H1 (cell line): ENCODE measurements around the gene DNM1L. TPM values are rescaled to one million over a fixed set of nuclear protein-coding genes. Genes with fewer than 3 reads are reported as not detected.

Source experiments
- CTCF ChIA-PET: fragments of 300-600 bp; sonication (Branson Sonifier 250); formaldehyde crosslinking; loops from one replicate; lab custom pipeline; 2021; ENCODE audit not compliant: partially characterized antibody; lab: Charles Lee
- POLR2A ChIA-PET: fragments of 300-600 bp; sonication (Branson Sonifier 250); formaldehyde crosslinking; loops from one replicate; lab custom pipeline; 2021; ENCODE audit warnings: inconsistent platforms; ENCODE audit not compliant: partially characterized antibody; lab: Charles Lee
- DNase-seq, 2 experiments: peaks; one replicate each; pipeline versions ENCODE4 v3.0.0 to v3.0.0-alpha.2; 2010 to 2022; ENCODE audit warnings: low spot score in 2 of 2, low read depth in 1 of 2, mixed read lengths in 1 of 2
- FAIRE-seq: peaks from 2 replicates; lab custom pipeline; 2011; peaks lifted over from hg19 to GRCh38; lab: Jason Lieb, UNC
- H2AFZ ChIP-seq: 2 replicates; pipeline ENCODE4 v1.8.1; 2012; ENCODE audit warnings: low read length, inconsistent platforms
- H2AK5ac ChIP-seq: 2 replicates; pipeline ENCODE4 v1.6.1; 2013; ENCODE audit warnings: low read depth, low read length
- H2BK120ac ChIP-seq: replicated peaks from 2 replicates; pipeline ENCODE3; 2013; ENCODE audit warnings: low read depth, low read length, inconsistent platforms
- H2BK12ac ChIP-seq: 2 replicates; pipeline ENCODE4 v1.6.1; 2013; ENCODE audit warnings: low read depth, low read length
- H2BK15ac ChIP-seq: 2 replicates; pipeline ENCODE4 v1.6.1; 2013; ENCODE audit warnings: low read length
- H2BK20ac ChIP-seq: 2 replicates; pipeline ENCODE4 v1.6.1; 2013; ENCODE audit warnings: low read length
- H2BK5ac ChIP-seq: 2 replicates; pipeline ENCODE4 v1.6.1; 2013; ENCODE audit warnings: low read depth, low read length
- H3K14ac ChIP-seq: 2 replicates; pipeline ENCODE4 v1.6.1; 2013; ENCODE audit warnings: inconsistent platforms; ENCODE audit not compliant: insufficient read length
- H3K18ac ChIP-seq: 2 replicates; pipeline ENCODE4 v1.6.1; 2013; ENCODE audit warnings: low read length; ENCODE audit errors: extremely low read depth
- H3K23ac ChIP-seq: 2 replicates; pipeline ENCODE4 v1.6.1; 2013; ENCODE audit warnings: inconsistent platforms; ENCODE audit not compliant: insufficient read length
- H3K23me2 ChIP-seq: 2 replicates; pipeline ENCODE4 v1.6.1; 2013; ENCODE audit warnings: low read depth, low read length
- H3K27ac ChIP-seq: 2 replicates; pipeline ENCODE4 v1.6.1; 2011; ENCODE audit warnings: low read depth, low read length, inconsistent platforms
- H3K27me3 ChIP-seq, 4 experiments: replicated peaks in 1 of 4; 1 replicate in 1 of 4; 2 replicates in 3 of 4; pipeline versions ENCODE4 v1.6.1 to v1.8.1; 2011 to 2013; ENCODE audit warnings: low read length in 3 of 4, mild to moderate bottlenecking in 3 of 4, inconsistent platforms in 2 of 4, mixed read lengths in 2 of 4, moderate library complexity in 1 of 4; ENCODE audit not compliant: control insufficient read depth in 3 of 4, insufficient read depth in 3 of 4; ENCODE audit errors: extremely low read depth in 1 of 4
- H3K36me3 ChIP-seq, 4 experiments: 2 replicates each; pipeline versions ENCODE4 v1.6.1 to v1.8.1; 2011 to 2013; ENCODE audit warnings: mild to moderate bottlenecking in 4 of 4, low read length in 3 of 4, moderate library complexity in 2 of 4, control low read depth in 1 of 4, inconsistent platforms in 1 of 4; ENCODE audit not compliant: insufficient read depth in 4 of 4, control insufficient read depth in 2 of 4
- H3K4ac ChIP-seq: replicated peaks from 2 replicates; pipeline ENCODE3; 2013; ENCODE audit warnings: low read length, low read depth, mixed read lengths, inconsistent platforms; ENCODE audit not compliant: insufficient read length
- H3K4me1 ChIP-seq, 4 experiments: replicated peaks in 1 of 4; 1 replicate in 1 of 4; 2 replicates in 3 of 4; pipeline versions ENCODE4 v1.6.1 to v1.8.1; 2011 to 2013; ENCODE audit warnings: low read length in 3 of 4, inconsistent platforms in 2 of 4, mixed read lengths in 1 of 4; ENCODE audit not compliant: insufficient read depth in 4 of 4, control insufficient read depth in 3 of 4
- H3K4me2 ChIP-seq, 2 experiments: 2 replicates each; pipeline versions ENCODE4 v1.6.1 to v1.8.1; 2011 to 2013; ENCODE audit warnings: low read depth in 2 of 2, low read length in 2 of 2, control low read depth in 1 of 2, inconsistent platforms in 1 of 2, mild to moderate bottlenecking in 1 of 2; ENCODE audit not compliant: insufficient read depth in 1 of 2
- H3K4me3 ChIP-seq, 4 experiments: fragments of 200-600, 300-600 bp in 1 of 4; sonication (generic), shearing (Covaris generic), sonication (Bioruptor Twin) in 1 of 4; 2 replicates each; pipeline versions ENCODE4 v1.5.1 to v1.8.1; 2011 to 2016; ENCODE audit warnings: low read length in 4 of 4, low read depth in 3 of 4, control low read depth in 2 of 4, inconsistent platforms in 2 of 4, mild to moderate bottlenecking in 2 of 4, mixed read lengths in 1 of 4, moderate library complexity in 1 of 4; ENCODE audit not compliant: insufficient read depth in 2 of 4; ENCODE audit errors: extremely low read depth in 1 of 4
- H3K56ac ChIP-seq: replicated peaks from 2 replicates; pipeline ENCODE3; 2013; ENCODE audit warnings: low read depth, mild to moderate bottlenecking, mixed read lengths, low read length, inconsistent platforms; ENCODE audit not compliant: insufficient read length
- H3K79me1 ChIP-seq: 2 replicates; pipeline ENCODE4 v1.6.1; 2013; ENCODE audit warnings: low read depth, low read length, control low read depth
- H3K79me2 ChIP-seq, 2 experiments: 2 replicates each; pipeline versions ENCODE4 v1.6.1 to v1.8.1; 2012 to 2013; ENCODE audit warnings: low read length in 2 of 2, mild to moderate bottlenecking in 2 of 2, inconsistent platforms in 1 of 2; ENCODE audit not compliant: insufficient read depth in 2 of 2, control insufficient read depth in 1 of 2
- H3K9ac ChIP-seq, 4 experiments: replicated peaks in 1 of 4; 1 replicate in 1 of 4; 2 replicates in 3 of 4; pipeline versions ENCODE4 v1.6.1 to v1.8.1; 2011 to 2013; ENCODE audit warnings: low read depth in 3 of 4, low read length in 3 of 4, control low read depth in 2 of 4, mild to moderate bottlenecking in 2 of 4, moderate library complexity in 2 of 4, inconsistent platforms in 1 of 4; ENCODE audit errors: extremely low read depth in 1 of 4
- H3K9me3 ChIP-seq, 2 experiments: 2 replicates each; pipeline versions ENCODE4 v1.6.1 to v1.8.1; 2012 to 2013; ENCODE audit warnings: mild to moderate bottlenecking in 2 of 2, moderate library complexity in 2 of 2, control low read depth in 1 of 2, inconsistent platforms in 1 of 2, low read depth in 1 of 2, low read length in 1 of 2, mixed read lengths in 1 of 2; ENCODE audit not compliant: insufficient read depth in 2 of 2
- H4K20me1 ChIP-seq, 2 experiments: replicated peaks in 1 of 2; 2 replicates each; pipeline versions ENCODE3 to v1.8.1; 2011 to 2013; ENCODE audit warnings: inconsistent platforms in 2 of 2, low read length in 2 of 2, mild to moderate bottlenecking in 1 of 2; ENCODE audit not compliant: insufficient read depth in 2 of 2, control insufficient read depth in 1 of 2
- H4K5ac ChIP-seq: 2 replicates; pipeline ENCODE4 v1.6.1; 2013; ENCODE audit warnings: low read length, low read depth, mixed read lengths, inconsistent platforms; ENCODE audit not compliant: insufficient read length
- H4K8ac ChIP-seq: 2 replicates; pipeline ENCODE4 v1.8.0; 2013; ENCODE audit warnings: mild to moderate bottlenecking, moderate library complexity, low read length, inconsistent platforms; ENCODE audit not compliant: insufficient read depth; ENCODE audit errors: extremely low read depth
- H4K91ac ChIP-seq: replicated peaks from 2 replicates; pipeline ENCODE3; 2013; ENCODE audit warnings: low read length, mixed read lengths, inconsistent platforms; ENCODE audit not compliant: insufficient read length
- BCL11A ChIP-seq, 2 experiments: IDR thresholded peaks; one replicate each; pipeline ENCODE4 v1.6.1; 2011; ENCODE audit warnings: low read depth in 2 of 2, low read length in 2 of 2, mild to moderate bottlenecking in 2 of 2
- CTBP2 ChIP-seq: IDR thresholded peaks from 2 replicates; pipeline ENCODE4 v1.7.0; 2011; ENCODE audit warnings: borderline replicate concordance, mild to moderate bottlenecking, moderate library complexity, mixed read lengths, low read length; ENCODE audit not compliant: insufficient read depth, insufficient read length
- HDAC6 ChIP-seq: IDR thresholded peaks from one replicate; pipeline ENCODE4 v1.7.1; 2012; ENCODE audit warnings: low read depth, mild to moderate bottlenecking, inconsistent platforms, low read length, moderate library complexity
- RAD21 ChIP-seq, 2 experiments: IDR thresholded peaks in 1 of 2; conservative IDR thresholded peaks in 1 of 2; 2 replicates each; pipeline ENCODE4 v1.6.1; 2011; ENCODE audit warnings: low read depth in 2 of 2, low read length in 2 of 2, improper control_type of control experiment in 1 of 2, inconsistent platforms in 1 of 2, mild to moderate bottlenecking in 1 of 2, moderate library complexity in 1 of 2
- RBBP5 ChIP-seq: IDR thresholded peaks from 2 replicates; pipeline ENCODE4 v1.7.1; 2012; ENCODE audit warnings: low read depth, mild to moderate bottlenecking, inconsistent platforms, low read length, moderate library complexity, borderline replicate concordance
- SAP30 ChIP-seq: fragments of 300-600 bp; sonication (generic); IDR thresholded peaks from 2 replicates; pipeline ENCODE4 v1.7.1; 2012; ENCODE audit warnings: low read length, moderate library complexity, mild to moderate bottlenecking, inconsistent platforms; ENCODE audit not compliant: insufficient read depth, insufficient replicate concordance
- SIN3A ChIP-seq, 2 experiments: IDR thresholded peaks in 1 of 2; conservative IDR thresholded peaks in 1 of 2; 2 replicates each; pipeline ENCODE4 v1.6.1; 2011 to 2012; ENCODE audit warnings: low read length in 2 of 2, improper control_type of control experiment in 1 of 2, low read depth in 1 of 2, mild to moderate bottlenecking in 1 of 2
- SP1 ChIP-seq: IDR thresholded peaks from 2 replicates; pipeline ENCODE4 v1.6.1; 2011; ENCODE audit warnings: low read depth, low read length
- SRF ChIP-seq: IDR thresholded peaks from 2 replicates; pipeline ENCODE4 v1.6.1; 2011; ENCODE audit warnings: mild to moderate bottlenecking, low read depth, low read length, moderate library complexity
- TAF1 ChIP-seq: IDR thresholded peaks from 2 replicates; pipeline ENCODE4 v1.6.1; 2011; ENCODE audit warnings: mild to moderate bottlenecking, low read depth, low read length
- TEAD4 ChIP-seq: IDR thresholded peaks from 2 replicates; pipeline ENCODE4 v1.6.1; 2012; ENCODE audit warnings: low read depth, low read length, inconsistent platforms, mixed read lengths
- YY1 ChIP-seq: IDR thresholded peaks from 2 replicates; pipeline ENCODE4 v1.6.1; 2011; ENCODE audit warnings: low read depth, mild to moderate bottlenecking, low read length
- ZNF274 ChIP-seq: IDR thresholded peaks from 2 replicates; pipeline ENCODE4 v1.7.0; 2012; ENCODE audit warnings: low read length, borderline replicate concordance; ENCODE audit errors: extremely low read depth
- WGBS, 2 experiments: shearing (Covaris generic) in 1 of 2; methylation state at CpG; one replicate each; pipeline versions ENCODE4 v1.1.6 to v1.1.7; 2013 to 2015; ENCODE audit warnings: low lambda C conversion rate in 2 of 2, mixed read lengths in 2 of 2, inconsistent platforms in 1 of 2, low coverage in 1 of 2, missing lambda C conversion rate in 1 of 2; ENCODE audit not compliant: insufficient replicate concordance in 2 of 2, insufficient coverage in 1 of 2, insufficient read length in 1 of 2; ENCODE audit errors: extremely low coverage in 1 of 2, missing lambda C conversion rate in 1 of 2; 5-methylcytosine and 5-hydroxymethylcytosine counted together
- polyA plus RNA-seq, 7 experiments: library from polyadenylated mRNA; depleted of rRNA in 3 of 7; stranded (reverse) in 5 of 7; unstranded in 2 of 7; fragments of >200 nt in 5 of 7; fragments of 200-250 nt in 2 of 7; gene quantifications; 1 replicate in 5 of 7; 2 replicates in 1 of 7; 4 replicates in 1 of 7; pipeline versions ENCODE4 v1.2.1 to v1.2.3, GENCODE V29; 2011 to 2013; ENCODE audit warnings: missing spikeins in 2 of 7, mixed read lengths in 2 of 7
- total RNA-seq: library from RNA; stranded (reverse); fragmentation: NEBNext Ultra II Directional; extraction: Animal tissue kit (Norgen Biotek cat#: 25700); gene quantifications from 2 replicates; pipeline ENCODE4 v1.2.1, GENCODE V29; 2021

The DNM1L gene
- total and polyA plus RNA-seq, 2 of the 8 experiments (the other 6 are each of a cell fraction or from before 2014, with no cell fraction given) = 23.7 to 93.9 TPM

DNA sequence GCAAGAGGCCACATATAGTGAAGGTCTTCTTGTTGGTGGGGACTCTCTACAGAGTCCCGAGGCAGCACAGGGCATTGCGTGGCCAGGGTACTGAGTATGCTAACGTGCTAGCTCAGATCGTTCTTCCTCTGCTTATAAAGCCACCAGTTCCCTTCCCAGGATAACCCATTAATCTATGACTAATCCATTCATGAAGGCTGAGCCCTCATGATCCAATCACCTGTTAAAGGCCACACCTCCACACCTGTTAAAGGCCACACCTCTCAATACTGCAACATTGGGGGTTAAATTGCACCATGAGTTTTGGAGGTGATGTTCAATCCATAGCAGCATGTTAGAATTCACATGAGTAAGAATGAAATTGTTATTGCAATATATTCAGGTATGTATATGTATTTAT, 89.4 kb downstream of the DNM1L start:
- FAIRE-seq (no peak), DNase-seq (no peak)
- H2BK20ac ChIP-seq = no peak overlapping the region
- no peak overlapping the region for H4K5ac ChIP-seq
- no peak overlapping the region for H3K4me3 ChIP-seq
- no peak overlapping the region for H3K27ac ChIP-seq
- no peak overlapping the region for H2BK120ac ChIP-seq
- H3K23ac ChIP-seq = no peak overlapping the region
- H2BK15ac ChIP-seq = no peak overlapping the region
- 62% methylated on average over 4 of the region's 4 CpGs; no CpG with 5 or more reads in 1 of the 2 experiments for WGBS, 2 experiments
- no peak overlapping the region for H3K18ac ChIP-seq
- H3K79me2 ChIP-seq = no peaks in the 10 kb centered on the region
- H2BK12ac ChIP-seq = no peak overlapping the region
- POLR2A ChIA-PET = interaction anchor here (1.3 kb wide), 1 partner anchor 13 kb away, joined by 3 read pairs; the partner anchor contains the start of gene YARS2
- H2BK5ac ChIP-seq = no peak overlapping the region
- H4K91ac ChIP-seq = no peak overlapping the region
- no peak overlapping the region for H4K8ac ChIP-seq
- H3K4me2 ChIP-seq = no peak overlapping the region
- H3K14ac ChIP-seq = no peak overlapping the region
- H3K79me1 ChIP-seq = no peaks in the 10 kb centered on the region
- H3K9me3 ChIP-seq = no peaks in the 10 kb centered on the region
- no peaks in the 10 kb centered on the region for H3K23me2 ChIP-seq
- H3K4me1 ChIP-seq = no peaks in the 10 kb centered on the region
- no peak overlapping the region for H2AK5ac ChIP-seq
- CTCF ChIA-PET = interaction anchor here (5.2 kb wide), 1 partner anchor 13 kb away, joined by 30 read pairs; the partner anchor contains the start of gene YARS2
- H4K20me1 ChIP-seq = no peaks in the 10 kb centered on the region
- no peak overlapping the region for H3K56ac ChIP-seq
- H3K4ac ChIP-seq = no peak overlapping the region
- no peaks in the 10 kb centered on the region for H3K36me3 ChIP-seq
- H3K27me3 ChIP-seq = no peaks in the 10 kb centered on the region
- no peak overlapping the region for H3K9ac ChIP-seq
- H2AFZ ChIP-seq = no peak overlapping the region
- no peak for TF ChIP-seq SAP30
- TF ChIP-seq SIN3A (conservative IDR thresholded peaks at IDR 0.05 in 1 of 2, IDR thresholded peaks at IDR 0.05 in 1 of 2; ENCODE audit: low read depth in 1 of 2, low read length in 2 of 2) = no peak
- TF ChIP-seq YY1 = no peak
- no peak for TF ChIP-seq RBBP5
- no peak for TF ChIP-seq SRF
- TF ChIP-seq RAD21 (IDR thresholded peaks at IDR 0.05 in 1 of 2, conservative IDR thresholded peaks at IDR 0.05 in 1 of 2; ENCODE audit: low read depth in 2 of 2, low read length in 2 of 2) = no peak
- TF ChIP-seq ZNF274 = no peak
- TF ChIP-seq TAF1 = no peak
- no peak for TF ChIP-seq HDAC6
- no peak for TF ChIP-seq TEAD4
- no peak for TF ChIP-seq BCL11A (IDR thresholded peaks at IDR 0.05; ENCODE audit: low read depth in 2 of 2, low read length in 2 of 2)
- no peak for TF ChIP-seq CTBP2
- no peak for TF ChIP-seq SP1
